Glomerular endothelial cell (primary cell): ENCODE measurements around the gene MYCBPAP. TPM values are rescaled to one million over a fixed set of nuclear protein-coding genes. Genes with fewer than 3 reads are reported as not detected.

Experiments
- DNase-seq: peaks from one replicate; pipeline ENCODE4 v3.0.0-alpha.2; 2011; ENCODE audit warnings: low read depth, low spot score; ENCODE audit errors: extremely low read depth
- total RNA-seq: library from RNA; depleted of rRNA; stranded (reverse); fragments of >200 nt; gene quantifications from 2 replicates; pipeline ENCODE4 v1.2.3, GENCODE V29; 2015

MYCBPAP gene
- total RNA-seq, 1 donor from 2014 or later, result 0.23 TPM

DNA sequence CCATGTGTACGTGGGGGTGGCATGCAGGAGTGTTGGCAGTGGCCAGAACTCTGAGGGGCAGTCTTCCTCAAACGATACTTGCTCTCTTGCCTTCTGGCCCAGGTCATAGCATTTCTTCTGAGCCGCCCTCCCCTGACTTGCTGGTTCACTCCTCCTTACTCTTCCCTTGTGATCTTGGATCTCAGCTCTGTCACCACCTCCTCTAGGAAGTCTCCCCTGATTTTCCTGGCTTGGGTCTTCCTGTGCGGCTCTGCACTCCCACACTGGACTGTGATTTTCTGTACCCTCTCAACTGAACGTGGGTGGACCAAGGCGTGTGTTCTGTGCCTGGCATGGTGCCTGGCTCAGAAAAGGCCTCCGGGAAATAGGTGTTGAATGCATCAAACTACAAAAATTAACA, 27.2 kb downstream of the MYCBPAP start:
- DNase-seq, result no peak

DNA sequence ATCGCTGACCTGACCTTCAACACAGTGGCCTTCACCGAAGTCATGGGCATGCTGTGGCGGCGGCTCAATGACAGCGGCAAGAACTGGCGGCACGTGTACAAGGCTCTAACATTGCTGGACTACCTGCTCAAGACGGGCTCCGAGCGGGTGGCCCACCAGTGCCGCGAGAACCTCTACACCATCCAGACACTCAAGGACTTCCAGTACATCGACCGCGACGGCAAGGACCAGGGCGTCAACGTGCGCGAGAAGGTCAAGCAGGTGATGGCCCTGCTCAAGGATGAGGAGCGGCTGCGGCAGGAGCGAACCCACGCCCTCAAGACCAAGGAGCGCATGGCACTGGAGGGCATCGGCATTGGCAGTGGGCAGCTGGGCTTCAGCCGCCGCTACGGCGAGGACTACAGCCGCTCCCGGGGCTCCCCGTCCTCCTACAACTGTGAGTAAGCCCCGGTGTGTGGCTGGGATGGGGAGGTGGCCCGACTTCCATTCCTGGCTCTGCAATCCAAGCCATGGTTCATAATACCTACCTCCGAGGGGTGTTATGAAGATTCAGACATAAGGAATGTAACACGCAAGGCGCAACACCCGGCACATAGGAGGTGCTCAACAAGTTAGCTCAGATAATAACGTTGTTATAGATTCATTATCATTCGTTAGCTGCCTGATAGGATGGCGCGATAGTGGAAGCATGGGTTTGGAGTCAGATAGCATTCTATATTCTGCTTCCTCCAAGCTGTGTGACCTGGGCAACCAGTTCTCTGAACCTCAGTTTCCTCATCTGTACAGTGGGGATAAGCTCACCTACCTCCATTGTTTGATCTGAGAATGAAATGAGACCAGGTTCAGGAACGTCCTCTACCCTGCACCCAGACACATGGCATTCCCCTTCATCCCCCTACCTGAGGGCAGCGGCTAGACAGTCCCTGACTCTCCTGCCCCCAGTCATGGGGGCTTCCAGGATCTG, 28.7 kb downstream of the MYCBPAP start:
- no peak for DNase-seq

- DNase-seq, result no peak
Measured at GRCh38 chr17:50537721-50538548, 29.7 kb downstream of the MYCBPAP start.

- no peak for DNase-seq
Measured at GRCh38 chr17:50538549-50539410, 30.5 kb downstream of the MYCBPAP start.

- no peak for DNase-seq
Measured at GRCh38 chr17:50539762-50540559, 31.7 kb downstream of the MYCBPAP start.

DNA sequence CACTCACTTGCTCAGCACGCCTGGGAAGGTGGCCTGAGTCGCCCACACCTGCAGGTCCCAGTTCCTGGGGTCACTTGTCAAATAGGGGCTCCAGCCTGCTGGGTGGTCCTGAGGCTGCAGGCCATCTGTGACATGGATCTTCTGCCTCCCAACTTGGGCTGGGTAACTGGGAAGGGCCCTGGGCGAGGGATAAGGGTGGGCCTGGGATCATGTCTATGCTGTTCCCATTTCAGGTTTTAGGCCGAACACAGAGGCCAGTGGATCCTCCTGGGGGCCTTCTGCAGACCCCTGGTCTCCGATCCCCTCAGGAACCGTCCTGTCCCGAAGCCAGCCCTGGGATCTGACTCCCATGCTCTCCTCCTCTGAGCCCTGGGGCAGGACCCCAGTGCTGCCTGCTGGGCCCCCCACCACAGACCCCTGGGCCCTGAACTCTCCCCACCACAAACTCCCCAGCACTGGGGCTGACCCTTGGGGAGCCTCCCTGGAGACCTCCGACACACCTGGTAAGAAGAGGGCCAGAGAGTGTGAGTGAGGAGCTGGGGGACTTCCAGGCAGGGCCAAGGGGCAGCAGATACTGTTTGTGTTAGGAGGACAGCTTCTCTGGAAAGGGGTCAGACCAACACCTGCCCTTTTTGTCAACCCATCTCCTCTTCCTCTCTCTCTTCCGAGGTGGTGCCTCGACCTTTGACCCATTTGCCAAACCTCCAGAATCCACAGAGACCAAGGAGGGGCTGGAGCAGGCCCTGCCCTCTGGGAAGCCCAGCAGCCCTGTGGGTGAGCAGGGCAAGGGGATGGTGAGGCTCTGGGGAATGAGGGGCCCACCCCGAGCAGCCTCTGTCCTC, 32.5 kb downstream of the MYCBPAP start:
- no peak for DNase-seq

- no peak for DNase-seq
Measured at GRCh38 chr17:50541402-50541715, 33.1 kb downstream of the MYCBPAP start.

DNA sequence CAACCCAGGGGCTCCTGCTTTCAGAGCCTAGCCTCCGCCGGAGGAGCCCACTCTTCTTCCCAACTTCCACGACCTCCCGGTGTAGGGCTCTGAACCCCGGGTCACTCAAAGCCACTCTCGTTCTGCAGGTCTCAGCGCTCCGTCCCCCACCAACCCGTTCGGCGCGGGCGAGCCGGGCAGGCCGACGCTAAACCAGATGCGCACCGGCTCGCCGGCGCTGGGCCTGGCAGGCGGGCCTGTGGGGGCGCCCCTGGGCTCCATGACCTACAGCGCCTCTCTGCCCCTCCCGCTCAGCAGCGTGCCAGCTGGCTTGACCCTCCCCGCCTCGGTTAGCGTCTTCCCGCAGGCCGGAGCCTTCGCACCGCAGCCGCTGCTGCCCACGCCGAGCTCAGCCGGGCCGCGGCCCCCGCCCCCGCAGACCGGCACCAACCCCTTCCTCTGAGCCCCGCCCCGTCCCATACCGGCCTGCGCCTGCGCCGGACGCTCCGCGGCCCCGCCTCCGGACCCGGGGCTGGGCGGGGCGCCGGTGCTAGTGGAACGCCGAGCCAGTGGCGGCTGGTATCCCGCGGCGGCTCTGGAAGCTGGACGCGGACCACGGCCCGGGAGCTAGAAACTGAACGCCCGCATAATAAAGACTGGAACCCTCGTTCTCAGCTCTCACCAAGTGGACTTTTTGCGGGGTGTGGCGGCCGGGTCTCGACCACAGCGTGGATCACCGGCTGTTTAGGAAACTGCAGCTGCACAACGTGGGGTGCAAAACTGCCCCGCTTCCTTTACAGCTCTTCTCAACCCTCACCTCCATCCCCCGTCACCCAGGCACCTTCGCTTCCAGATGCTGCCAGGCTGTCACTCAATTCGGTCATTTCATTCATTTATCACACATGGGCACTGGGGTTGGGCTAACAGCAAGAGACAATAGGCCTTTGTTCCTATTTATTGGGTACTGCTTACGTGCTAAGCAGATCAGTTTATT, 33.8 kb downstream of the MYCBPAP start:
- no peak for DNase-seq

- no peak for DNase-seq
Measured at GRCh38 chr17:50542795-50543774, 34.8 kb downstream of the MYCBPAP start.

DNA sequence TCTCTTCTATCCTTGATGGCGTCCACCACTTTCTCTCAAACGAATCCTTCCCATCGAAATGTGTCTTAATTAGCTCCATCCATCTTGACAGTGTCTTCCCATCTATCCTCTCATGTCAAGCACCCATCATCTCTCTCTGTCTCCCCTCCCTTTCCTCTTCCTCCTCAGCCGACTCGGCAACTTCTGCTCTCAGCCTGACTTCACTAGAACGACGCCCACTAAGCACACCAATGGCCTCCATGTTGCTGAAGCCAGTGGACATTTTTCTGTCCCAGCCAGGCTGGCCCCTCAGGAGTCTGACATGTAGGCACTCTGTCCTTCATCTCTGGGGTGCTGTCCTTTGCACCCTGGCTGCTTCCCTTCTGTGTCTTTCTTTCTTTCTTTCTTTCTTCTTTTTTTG, 36.3 kb downstream of the MYCBPAP start:
- DNase-seq, result no peak

DNA sequence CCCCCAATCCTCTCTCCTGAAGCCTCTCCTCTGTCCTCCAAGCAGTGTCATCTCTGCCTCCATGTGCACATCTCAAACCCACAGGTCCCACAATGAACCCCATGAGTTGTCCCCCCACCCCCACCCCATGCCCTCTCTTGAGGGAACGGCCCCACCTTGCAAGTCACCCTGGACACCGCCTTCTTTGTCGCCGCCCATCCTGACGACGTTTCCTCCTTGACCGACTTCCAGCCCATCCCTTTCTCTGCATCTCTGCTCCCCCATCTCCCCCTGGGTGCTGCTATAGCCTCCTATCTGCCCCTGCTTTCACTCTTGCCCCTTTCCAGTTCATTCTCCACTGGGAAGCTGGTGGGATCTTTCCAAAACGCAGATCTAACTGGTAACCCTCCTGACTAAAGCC, 37.1 kb downstream of the MYCBPAP start:
- no peak for DNase-seq

- no peak for DNase-seq
Measured at GRCh38 chr17:50546701-50547034, 38.4 kb downstream of the MYCBPAP start.

DNA sequence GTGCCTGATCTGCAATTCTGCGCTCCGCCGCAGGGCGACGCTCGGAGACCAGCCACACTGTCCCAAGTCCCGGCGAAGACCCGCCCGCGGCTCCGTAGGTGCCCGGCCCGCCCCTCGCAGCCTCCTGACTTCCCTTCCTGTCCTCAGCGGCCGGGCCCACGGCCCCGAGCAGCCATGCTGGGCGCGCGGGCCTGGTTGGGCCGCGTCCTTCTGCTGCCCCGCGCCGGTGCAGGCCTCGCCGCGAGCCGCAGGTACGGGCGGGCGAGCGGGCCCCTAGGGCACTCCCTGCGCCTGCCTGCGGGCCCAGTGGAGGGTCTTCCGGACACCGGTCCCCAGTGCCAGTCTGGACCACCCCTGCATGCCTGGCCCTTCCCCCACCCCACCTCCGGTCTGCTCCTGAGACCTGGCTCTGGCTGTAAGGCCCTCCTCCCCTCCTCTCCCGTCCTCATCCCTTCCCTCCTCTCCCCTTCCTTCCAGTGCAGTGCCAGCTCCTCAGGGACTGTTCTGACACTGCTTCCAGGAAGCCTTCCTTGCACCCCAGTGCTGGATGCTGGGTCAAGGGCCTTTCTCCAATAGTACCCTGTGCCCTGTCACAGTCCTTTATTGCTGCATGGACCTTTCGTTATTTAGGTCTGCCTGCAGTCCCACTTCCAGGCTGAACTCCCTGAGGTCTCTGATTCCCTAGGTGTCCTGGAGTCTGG, 38.9 kb downstream of the MYCBPAP start, which contains the start of gene SPATA20:
SPATA20 (plus strand) TSS at position 140 of the 701 bp plus-strand sequence; CDS start at position 175, 35 bp downstream.
- DNase-seq, result peak; percentile 37

DNA sequence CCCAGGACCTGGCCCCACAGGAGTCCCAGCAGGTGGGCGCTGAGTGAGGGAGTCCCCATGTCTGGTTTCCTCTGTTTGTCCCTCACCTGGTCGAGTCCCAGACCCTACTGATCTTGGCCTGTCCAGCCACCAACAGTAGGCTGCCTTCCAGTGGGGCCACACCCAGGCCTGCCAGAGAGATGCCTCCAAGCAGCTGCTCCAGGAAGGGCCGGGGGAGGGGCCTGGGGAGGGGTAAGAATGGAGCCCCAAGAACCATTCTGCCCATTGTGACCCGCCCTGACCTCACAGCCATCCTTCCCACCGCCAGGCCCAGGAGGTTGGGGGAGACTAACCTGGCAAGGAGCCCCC, 39.5 kb downstream of the MYCBPAP start:
- no peak for DNase-seq

- DNase-seq, result no peak
Measured at GRCh38 chr17:50548831-50549230, 40.6 kb downstream of the MYCBPAP start.

DNA sequence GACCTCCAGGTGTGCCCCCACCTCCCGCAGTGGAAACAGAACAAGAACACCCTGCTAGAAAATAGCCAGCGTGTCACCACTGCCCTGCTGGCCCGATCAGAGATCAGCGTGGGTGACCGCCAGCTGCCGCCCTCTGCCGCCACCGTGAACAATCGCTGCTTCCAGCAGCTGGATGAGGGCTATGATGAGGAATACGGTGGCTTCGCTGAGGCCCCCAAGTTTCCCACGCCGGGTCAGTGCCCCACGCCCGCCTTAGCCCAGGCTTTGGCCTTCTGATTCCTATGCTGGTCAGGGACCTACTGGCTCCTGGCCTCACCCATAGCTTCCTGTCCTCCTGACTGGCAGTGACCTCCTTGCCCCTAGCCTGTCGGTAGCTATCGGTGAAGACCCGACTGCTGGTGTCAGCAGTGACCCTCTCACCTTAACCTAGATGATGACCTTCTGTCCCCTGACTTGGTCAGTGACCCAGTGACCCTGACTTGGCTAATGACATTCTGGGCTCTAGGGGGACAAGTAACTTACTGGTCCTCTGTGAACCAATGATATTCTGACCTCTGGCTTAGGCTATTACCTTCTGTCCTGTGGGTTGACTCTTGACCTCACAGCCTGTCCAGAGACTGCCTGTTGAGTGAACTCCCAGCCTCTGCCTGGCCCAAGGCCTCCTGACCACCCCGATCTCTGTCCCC, 41.2 kb downstream of the MYCBPAP start:
- no peak for DNase-seq
